PC-3 (cell line): ENCODE measurements around the gene LMBR1.
"Not testable (repeated sequence)": the region's sequence is repeated elsewhere in the genome, so short reads cannot be mapped to it uniquely, and the experiment has no call there.

Source experiments
- CTCF ChIP-seq: fragments of 300-600 bp; sonication (generic); conservative IDR thresholded peaks from 2 replicates; pipeline ENCODE4 v1.5.1; 2017; ENCODE audit warnings: antibody characterized with exemption, low read depth, mild to moderate bottlenecking, low read length
- EZH2 ChIP-seq: fragments of 300-600 bp; sonication (generic); IDR thresholded peaks from one replicate; pipeline ENCODE4 v1.6.1; 2017; ENCODE audit warnings: antibody characterized with exemption, mild to moderate bottlenecking, low read length; ENCODE audit not compliant: unreplicated experiment

- TF ChIP-seq CTCF, EZH2: not testable (repeated sequence)
Observed at GRCh38 chr7:156920487-156921373, 27.7 kb upstream of the LMBR1 start.
